Adrenal gland (tissue), 5 donors: Measurements from ENCODE around the gene CCNT2.

Source experiments
- POLR2A ChIP-seq, 2 donors: fragments of 450-650 bp; IDR thresholded peaks; one replicate each; pipeline ENCODE4 v1.6.1; 2017; ENCODE audit warnings: antibody characterized with exemption in 2 of 2, mild to moderate bottlenecking in 2 of 2, moderate library complexity in 1 of 2
- TF ChIP-seq, protein P1 (sequence below), 6 experiments: fragments of 450-650 bp in 4 of 6; fragments of 200-600 bp in 2 of 6; sonication (generic) in 1 of 6; IDR thresholded peaks; 1 replicate in 5 of 6; 2 replicates in 1 of 6; pipeline versions ENCODE4 v1.5.1 to v1.8.0; 2016 to 2021; ENCODE audit warnings: antibody characterized with exemption in 6 of 6, mild to moderate bottlenecking in 2 of 6, moderate library complexity in 1 of 6
- donor health status: DM: no; HTN: no; CAD: no.

DNA sequence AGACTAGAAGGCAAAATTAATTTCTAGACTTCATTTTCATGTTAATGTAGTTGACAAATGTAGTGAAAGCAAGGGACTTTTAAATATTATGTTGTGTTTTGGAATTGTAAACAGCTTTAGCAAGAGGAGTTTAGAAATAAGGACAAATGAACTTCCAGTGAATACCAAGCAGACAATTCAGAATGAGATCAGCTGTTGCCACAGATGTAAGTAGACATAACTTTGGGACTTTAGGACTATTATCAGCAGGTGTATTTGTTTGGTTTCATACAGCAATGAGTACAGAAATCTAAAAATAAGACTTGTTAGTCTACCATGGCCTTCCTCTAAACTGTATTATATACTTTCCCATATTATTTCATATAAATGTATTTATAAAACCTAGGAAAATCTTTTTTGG lies 34.2 kb upstream of the CCNT2 start:
- TF ChIP-seq, protein P1, sequence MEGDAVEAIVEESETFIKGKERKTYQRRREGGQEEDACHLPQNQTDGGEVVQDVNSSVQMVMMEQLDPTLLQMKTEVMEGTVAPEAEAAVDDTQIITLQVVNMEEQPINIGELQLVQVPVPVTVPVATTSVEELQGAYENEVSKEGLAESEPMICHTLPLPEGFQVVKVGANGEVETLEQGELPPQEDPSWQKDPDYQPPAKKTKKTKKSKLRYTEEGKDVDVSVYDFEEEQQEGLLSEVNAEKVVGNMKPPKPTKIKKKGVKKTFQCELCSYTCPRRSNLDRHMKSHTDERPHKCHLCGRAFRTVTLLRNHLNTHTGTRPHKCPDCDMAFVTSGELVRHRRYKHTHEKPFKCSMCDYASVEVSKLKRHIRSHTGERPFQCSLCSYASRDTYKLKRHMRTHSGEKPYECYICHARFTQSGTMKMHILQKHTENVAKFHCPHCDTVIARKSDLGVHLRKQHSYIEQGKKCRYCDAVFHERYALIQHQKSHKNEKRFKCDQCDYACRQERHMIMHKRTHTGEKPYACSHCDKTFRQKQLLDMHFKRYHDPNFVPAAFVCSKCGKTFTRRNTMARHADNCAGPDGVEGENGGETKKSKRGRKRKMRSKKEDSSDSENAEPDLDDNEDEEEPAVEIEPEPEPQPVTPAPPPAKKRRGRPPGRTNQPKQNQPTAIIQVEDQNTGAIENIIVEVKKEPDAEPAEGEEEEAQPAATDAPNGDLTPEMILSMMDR (IDR thresholded peaks at IDR 0.05), result no peak
- TF ChIP-seq POLR2A (IDR thresholded peaks at IDR 0.05), result no peak
